SHP77 (cell line): ENCODE data around the gene RBM47.
"Not testable (repeated sequence)": the region's sequence is repeated elsewhere in the genome, so short reads cannot be mapped to it uniquely, and the experiment has no call there.

Experiments used
- DNase-seq, 2 experiments: peaks; one replicate each; lab custom pipeline; 2025; lab: John Stamatoyannopoulos, UW

RBM47 gene

GRCh38 chr4:40441430-40441829 lies 188.2 kb downstream of the RBM47 start:
- DNase-seq, result no peak

- no peak for DNase-seq
Measured at GRCh38 chr4:40439519-40439918, 190.1 kb downstream of the RBM47 start.

GRCh38 chr4:40438384-40439026 lies 191.2 kb downstream of the RBM47 start:
- DNase-seq, result no peak

- no peak for DNase-seq
Measured at GRCh38 chr4:40437741-40438383, 191.8 kb downstream of the RBM47 start.

- DNase-seq, result not testable (repeated sequence)
Measured at GRCh38 chr4:40435306-40435705, 194.4 kb downstream of the RBM47 start.

GRCh38 chr4:40434126-40434687 lies 195.5 kb downstream of the RBM47 start:
- DNase-seq, result no peak

GRCh38 chr4:40432504-40432903 lies 197.2 kb downstream of the RBM47 start:
- no peak for DNase-seq

GRCh38 chr4:40427871-40428270 lies 201.8 kb downstream of the RBM47 start:
- not testable (repeated sequence) for DNase-seq

- no peak for DNase-seq
Measured at GRCh38 chr4:40427128-40427527, 202.5 kb downstream of the RBM47 start.

GRCh38 chr4:40425799-40426574 lies 203.7 kb downstream of the RBM47 start:
- no peak for DNase-seq

- DNase-seq, result no peak
Measured at GRCh38 chr4:40423735-40424134, 205.9 kb downstream of the RBM47 start.

GRCh38 chr4:40421839-40422708 lies 207.6 kb downstream of the RBM47 start:
- DNase-seq, result no peak

- DNase-seq, result no peak
Measured at GRCh38 chr4:40419231-40419912, 210.3 kb downstream of the RBM47 start.

- no peak for DNase-seq
Measured at GRCh38 chr4:40418430-40419230, 211.0 kb downstream of the RBM47 start.

GRCh38 chr4:40417941-40418340 lies 211.7 kb downstream of the RBM47 start:
- DNase-seq, result no peak

GRCh38 chr4:40414673-40415072 lies 215.0 kb downstream of the RBM47 start:
- no peak for DNase-seq

- no peak for DNase-seq
Measured at GRCh38 chr4:40412866-40413795, 216.5 kb downstream of the RBM47 start.

GRCh38 chr4:40412388-40412787 lies 217.3 kb downstream of the RBM47 start:
- DNase-seq, result no peak

- DNase-seq, result no peak
Measured at GRCh38 chr4:40409835-40410234, 219.8 kb downstream of the RBM47 start.
